ENCODE results near the gene NKTR. TPM values are rescaled to one million over a fixed set of nuclear protein-coding genes. Genes with fewer than 3 reads are reported as not detected.
"Not testable (repeated sequence)": the region's sequence is repeated elsewhere in the genome, so short reads cannot be mapped to it uniquely, and the experiment has no call there.

Gene NKTR
- 23.6 TPM for total RNA-seq
- long read RNA-seq, partial matches to known transcripts = 14 of 27 reads
- long read RNA-seq, other reads (novel, unspliced or antisense) = 13 of 27 reads

GRCh38 chr3:42600111-42600957, at the start of gene NKTR:
NKTR (plus strand) TSS chr3:42600686; CDS start chr3:42601007, 321 bp downstream.
- intact Hi-C loops (cut with micrococcal nuclease) = no loop called here
- DNase-seq (peak; percentile 98), ATAC-seq (peak; percentile 94)

GRCh38 chr3:42552830-42553229, 47.7 kb upstream of the NKTR start:
- intact Hi-C loops (cut with micrococcal nuclease) = no loop called here
- DNase-seq = no peak
- no peak for ATAC-seq

GRCh38 chr3:42556089-42556632, 44.3 kb upstream of the NKTR start:
- no peak for ATAC-seq
- DNase-seq = no peak
- intact Hi-C loops (cut with micrococcal nuclease) = no loop called here

GRCh38 chr3:42556817-42557216, 43.7 kb upstream of the NKTR start:
- ATAC-seq; DNase-seq; intact Hi-C loops (cut with micrococcal nuclease): not testable (repeated sequence)

GRCh38 chr3:42557854-42558253, 42.6 kb upstream of the NKTR start:
- DNase-seq (no peak), ATAC-seq (no peak)
- intact Hi-C loops (cut with micrococcal nuclease) = no loop called here

GRCh38 chr3:42562047-42562907, 38.2 kb upstream of the NKTR start:
- ATAC-seq = no peak
- intact Hi-C loops (cut with micrococcal nuclease) = no loop called here

GRCh38 chr3:42569593-42570142, 30.8 kb upstream of the NKTR start:
- DNase-seq = no peak
- ATAC-seq = peak; percentile 22
- intact Hi-C loops (cut with micrococcal nuclease) = no loop called here

More at GRCh38 chr3:42562047-42562907, 38.2 kb upstream of the NKTR start:
- no peak for DNase-seq

- DNase-seq = no peak
- peak; percentile 87 for ATAC-seq
- intact Hi-C loops (cut with micrococcal nuclease) = no loop called here
Observed at GRCh38 chr3:42572278-42572677, 28.2 kb upstream of the NKTR start.

- intact Hi-C loops (cut with micrococcal nuclease) = no loop called here
- DNase-seq = no peak
- no peak for ATAC-seq
Observed at GRCh38 chr3:42575137-42575741, 25.2 kb upstream of the NKTR start.

- ATAC-seq = no peak
- DNase-seq = no peak
- intact Hi-C loops (cut with micrococcal nuclease) = no loop called here
Observed at GRCh38 chr3:42578054-42578453, 22.4 kb upstream of the NKTR start.

- ATAC-seq; intact Hi-C loops (cut with micrococcal nuclease); DNase-seq: not testable (repeated sequence)
Observed at GRCh38 chr3:42579346-42579745, 21.1 kb upstream of the NKTR start.

GRCh38 chr3:42581400-42581708, 19.1 kb upstream of the NKTR start:
- DNase-seq (no peak), ATAC-seq (no peak)
- intact Hi-C loops (cut with micrococcal nuclease) = loop anchor here (10.0 kb wide), 1 partner anchor 163 kb away; no protein-coding TSS in a partner anchor

GRCh38 chr3:42581709-42582473, 18.6 kb upstream of the NKTR start, which contains the start of gene SEC22C:
SEC22C (minus strand) TSS chr3:42581967; CDS start chr3:42569046, 12,921 bp downstream.
- DNase-seq (peak; percentile 97), ATAC-seq (peak; percentile 98)
- intact Hi-C loops (cut with micrococcal nuclease) = loop anchor here (10.0 kb wide), 1 partner anchor 163 kb away; no protein-coding TSS in a partner anchor

- ATAC-seq (no peak), DNase-seq (no peak)
- intact Hi-C loops (cut with micrococcal nuclease) = loop anchor here (10.0 kb wide), 1 partner anchor 162 kb away; no protein-coding TSS in a partner anchor
Observed at GRCh38 chr3:42582474-42583070, 17.9 kb upstream of the NKTR start.

- intact Hi-C loops (cut with micrococcal nuclease) = loop anchor here (10.0 kb wide), 1 partner anchor 156 kb away; no protein-coding TSS in a partner anchor
- no peak for DNase-seq
- ATAC-seq = no peak
Observed at GRCh38 chr3:42588625-42589024, 11.9 kb upstream of the NKTR start.

GRCh38 chr3:42589382-42590109, 10.9 kb upstream of the NKTR start:
- intact Hi-C loops (cut with micrococcal nuclease) = loop anchor here (10.0 kb wide), 1 partner anchor 155 kb away; no protein-coding TSS in a partner anchor
- ATAC-seq (no peak), DNase-seq (no peak)
